Hematopoietic multipotent progenitor cell treated with erythropoietin and hydrocortisone succinate and interleukin-3 and kit ligand, for 8 days (in vitro differentiated cells): ENCODE results near the gene RHEBL1.

Experiments used
- DNase-seq: peaks from one replicate; pipeline ENCODE4 v3.0.0-alpha.2; 2015

RHEBL1 gene

DNA sequence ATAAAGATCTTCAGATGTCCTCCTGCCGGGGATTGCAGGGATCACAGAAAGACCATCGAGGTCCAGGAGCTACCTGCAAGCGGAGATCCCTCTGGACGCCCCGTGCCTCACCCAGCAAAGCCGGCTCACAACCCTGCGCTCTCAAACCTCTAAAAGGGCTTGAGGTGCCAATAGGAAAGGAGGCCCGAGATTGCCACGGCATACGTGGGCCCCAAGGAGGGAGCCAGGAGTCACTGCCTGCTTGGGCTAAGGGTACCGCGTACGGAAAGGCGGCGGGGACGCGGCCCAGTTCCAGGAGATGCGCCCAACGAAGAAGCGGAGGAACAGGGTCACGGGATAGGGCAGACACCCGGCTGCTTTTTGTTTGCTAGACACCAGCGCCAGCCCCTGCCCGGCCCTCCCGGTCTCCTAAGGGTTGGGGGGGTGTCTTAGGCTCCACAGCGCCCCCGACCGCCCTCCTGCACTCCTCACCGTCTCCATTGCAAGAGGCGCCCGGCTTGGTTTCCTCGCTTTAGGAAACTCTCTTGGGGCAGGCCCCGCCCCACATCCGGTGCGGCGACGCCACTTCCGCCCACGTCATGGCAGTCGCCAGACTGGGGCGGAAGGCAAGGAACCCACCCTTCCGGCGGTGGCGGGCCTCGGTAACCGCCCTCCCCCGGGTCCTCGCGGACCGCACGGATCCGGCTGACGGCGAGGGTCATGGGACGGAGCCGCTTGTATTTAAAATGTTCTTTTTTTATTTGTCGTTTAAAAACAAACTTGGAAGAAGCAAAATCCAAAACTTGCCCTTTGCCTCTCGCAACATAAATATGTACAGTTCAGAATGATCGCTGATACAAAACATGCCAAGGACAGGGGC lies 51.3 kb downstream of the RHEBL1 start, which contains the start of gene PRKAG1:
Gene PRKAG1, minus strand, starts transcription at position 516 of the 859 bp plus-strand sequence. Its CDS starts 36 bp downstream, at position 480.
- DNase-seq: peak; percentile 96

DNA sequence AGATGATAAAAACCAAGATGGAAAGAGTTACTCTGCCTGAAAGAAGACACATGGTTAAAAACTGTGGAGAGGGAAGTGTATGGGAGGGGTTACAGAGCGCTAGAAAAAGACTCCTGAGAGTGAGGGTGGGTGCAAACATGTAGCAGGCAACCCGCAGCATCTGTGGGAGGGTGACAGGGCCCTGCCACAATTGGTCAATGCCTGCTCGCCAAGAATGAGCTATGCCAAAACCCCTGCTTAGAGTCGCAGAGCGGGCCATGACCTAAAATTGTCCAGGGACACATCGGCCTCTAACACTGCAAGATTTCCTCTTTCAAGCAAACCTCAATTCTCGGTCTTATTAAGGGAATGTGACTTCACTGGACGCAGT lies 51.9 kb downstream of the RHEBL1 start:
- peak; percentile 75 for DNase-seq

DNA sequence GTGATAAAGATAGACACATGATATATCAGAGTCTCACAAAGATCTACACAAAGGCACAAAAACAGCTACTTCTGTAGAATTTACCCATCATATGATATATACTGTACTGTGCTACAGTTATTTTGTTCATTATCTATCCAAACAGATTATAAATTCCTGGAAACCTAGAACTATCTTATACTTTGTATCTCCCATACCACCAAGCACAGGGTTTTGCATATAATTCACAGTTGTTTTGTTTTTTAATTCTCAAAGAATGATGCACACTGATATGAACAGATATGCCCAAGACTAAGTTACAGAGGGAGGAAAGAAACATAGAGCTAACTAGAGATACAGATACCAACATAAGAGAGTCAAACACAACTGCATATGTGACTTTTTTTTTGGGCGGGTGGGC lies 54.6 kb downstream of the RHEBL1 start:
- peak; percentile 90 for DNase-seq
